Muscle of leg (tissue), 11 donors: ENCODE measurements around the gene KRTCAP3. TPM values are rescaled to one million over a fixed set of nuclear protein-coding genes. Genes with fewer than 3 reads are reported as not detected.

Source experiments
- DNase-seq: peaks from one replicate; pipeline ENCODE4 v3.0.0; 2013
- H3K27ac ChIP-seq: one replicate; pipeline ENCODE4 v1.5.1; 2013; ENCODE audit warnings: mild to moderate bottlenecking, low read length, control low read depth
- H3K27me3 ChIP-seq: one replicate; pipeline ENCODE4 v1.6.1; 2013; ENCODE audit warnings: low read length; ENCODE audit not compliant: control insufficient read depth, insufficient read depth
- H3K36me3 ChIP-seq: one replicate; pipeline ENCODE4 v1.6.1; 2013; ENCODE audit warnings: low read length; ENCODE audit not compliant: control insufficient read depth, insufficient read depth
- H3K4me1 ChIP-seq: one replicate; pipeline ENCODE4 v1.6.1; 2013; ENCODE audit warnings: low read length; ENCODE audit not compliant: control insufficient read depth, insufficient read depth
- H3K4me3 ChIP-seq: one replicate; pipeline ENCODE4 v1.5.1; 2013; ENCODE audit warnings: low read length, control low read depth
- H3K9me3 ChIP-seq: replicated peaks from 2 replicates; pipeline ENCODE4 v1.6.1; 2013; ENCODE audit warnings: low read depth, low read length; ENCODE audit not compliant: control insufficient read depth
- WGBS: methylation state at CpG from one replicate; pipeline ENCODE4 v1.1.5; 2013; ENCODE audit warnings: missing lambda C conversion rate; ENCODE audit not compliant: insufficient coverage; 5-methylcytosine and 5-hydroxymethylcytosine counted together
- polyA plus RNA-seq, 8 donors: library from polyadenylated mRNA; unstranded; fragments of 120-200 nt; gene quantifications; one replicate each; pipeline versions ENCODE4 v1.2.1 to v1.2.3, GENCODE V29; 2013; ENCODE audit warnings: inconsistent platforms in 1 of 8, low replicate concordance in 1 of 8; ENCODE audit not compliant: insufficient read length in 8 of 8, insufficient read depth in 1 of 8
- total RNA-seq: library from RNA; stranded (reverse); fragments of 120-200 nt; gene quantifications from one replicate; pipeline ENCODE4 v1.2.4, GENCODE V29; 2013

The KRTCAP3 gene
- total and polyA plus RNA-seq, 9 donors = 0.53 to 4.3 (median 1.9) TPM

- WGBS = 55% methylated on average over 7 of the region's 10 CpGs
- no peak overlapping the region for H3K27ac ChIP-seq
- no peak overlapping the region for H3K4me3 ChIP-seq
- H3K4me1 ChIP-seq = peaks cover 11% of the 10 kb centered on the region
- no peak for DNase-seq
- H3K36me3 ChIP-seq = peaks cover 66% of the 10 kb centered on the region
- H3K27me3 ChIP-seq = no peaks in the 10 kb centered on the region
- H3K9me3 ChIP-seq = no peaks in the 10 kb centered on the region
Measured at GRCh38 chr2:27441226-27441926, 805 bp upstream of the KRTCAP3 start.

GRCh38 chr2:27442920-27443282 is 720 bp downstream of the KRTCAP3 start:
- H3K9me3 ChIP-seq = no peaks in the 10 kb centered on the region
- peaks cover 11% of the 10 kb centered on the region for H3K4me1 ChIP-seq
- WGBS = 64% methylated on average over 6 of the region's 6 CpGs
- peaks cover 63% of the 10 kb centered on the region for H3K36me3 ChIP-seq
- H3K27ac ChIP-seq = no peak overlapping the region
- H3K4me3 ChIP-seq = no peak overlapping the region
- no peaks in the 10 kb centered on the region for H3K27me3 ChIP-seq
- peak; percentile 19 for DNase-seq

- no peak for DNase-seq
- H3K27me3 ChIP-seq = no peaks in the 10 kb centered on the region
- no peak overlapping the region for H3K27ac ChIP-seq
- peaks cover 62% of the 10 kb centered on the region for H3K36me3 ChIP-seq
- 94% methylated on average over 7 of the region's 8 CpGs for WGBS
- H3K4me1 ChIP-seq = peaks cover 11% of the 10 kb centered on the region
- no peak overlapping the region for H3K4me3 ChIP-seq
- no peaks in the 10 kb centered on the region for H3K9me3 ChIP-seq
Measured at GRCh38 chr2:27445155-27445554, 3.0 kb downstream of the KRTCAP3 start.

- Histone ChIP-seq H3K27me3 (no peaks in the 10 kb centered on the region), H3K27ac (no peak overlapping the region), H3K36me3 (peaks cover 59% of the 10 kb centered on the region), H3K9me3 (no peaks in the 10 kb centered on the region), H3K4me1 (peaks cover 11% of the 10 kb centered on the region), H3K4me3 (no peak overlapping the region)
- no peak for DNase-seq
- WGBS = 100% methylated on average over 1 of the region's 8 CpGs
Measured at GRCh38 chr2:27445615-27446014, 3.4 kb downstream of the KRTCAP3 start.

- Histone ChIP-seq H3K36me3 (peaks cover 55% of the 10 kb centered on the region), H3K27me3 (no peaks in the 10 kb centered on the region), H3K27ac (no peak overlapping the region), H3K4me1 (peaks cover 11% of the 10 kb centered on the region), H3K9me3 (no peaks in the 10 kb centered on the region), H3K4me3 (no peak overlapping the region)
- DNase-seq = no peak
- WGBS = 100% methylated on average over 1 of the region's 3 CpGs
Measured at GRCh38 chr2:27446057-27446456, 3.9 kb downstream of the KRTCAP3 start.

- Histone ChIP-seq H3K4me3 (no peak overlapping the region), H3K27ac (no peak overlapping the region), H3K27me3 (no peaks in the 10 kb centered on the region), H3K9me3 (no peaks in the 10 kb centered on the region), H3K36me3 (peaks cover 58% of the 10 kb centered on the region), H3K4me1 (no peaks in the 10 kb centered on the region)
- WGBS = 63% methylated on average over 2 of the region's 3 CpGs
- no peak for DNase-seq
Measured at GRCh38 chr2:27448381-27448780, 6.2 kb downstream of the KRTCAP3 start.

- no peaks in the 10 kb centered on the region for H3K27me3 ChIP-seq
- no peak overlapping the region for H3K27ac ChIP-seq
- no CpG with 5 or more reads among the region's 1 CpG for WGBS
- H3K9me3 ChIP-seq = no peaks in the 10 kb centered on the region
- DNase-seq = no peak
- peaks cover 69% of the 10 kb centered on the region for H3K36me3 ChIP-seq
- H3K4me1 ChIP-seq = no peaks in the 10 kb centered on the region
- H3K4me3 ChIP-seq = no peak overlapping the region
Measured at GRCh38 chr2:27451095-27451494, 8.9 kb downstream of the KRTCAP3 start.

- Histone ChIP-seq H3K9me3 (no peaks in the 10 kb centered on the region), H3K4me3 (no peak overlapping the region), H3K27me3 (no peaks in the 10 kb centered on the region), H3K27ac (no peak overlapping the region), H3K4me1 (no peaks in the 10 kb centered on the region), H3K36me3 (peaks cover 72% of the 10 kb centered on the region)
- WGBS = 92% methylated on average over 7 of the region's 7 CpGs
- DNase-seq = no peak
Measured at GRCh38 chr2:27453968-27454367, 11.8 kb downstream of the KRTCAP3 start.

GRCh38 chr2:27461118-27461517 is 18.9 kb downstream of the KRTCAP3 start:
- Histone ChIP-seq H3K36me3 (peaks cover 54% of the 10 kb centered on the region), H3K9me3 (no peaks in the 10 kb centered on the region), H3K27me3 (no peaks in the 10 kb centered on the region), H3K4me3 (no peak overlapping the region), H3K27ac (no peak overlapping the region), H3K4me1 (no peaks in the 10 kb centered on the region)
- DNase-seq = no peak
- WGBS = 93% methylated on average over 6 of the region's 8 CpGs

GRCh38 chr2:27464443-27464842 is 22.3 kb downstream of the KRTCAP3 start:
- WGBS = 100% methylated on average over 5 of the region's 7 CpGs
- DNase-seq = no peak
- Histone ChIP-seq H3K27ac (no peak overlapping the region), H3K36me3 (peaks cover 30% of the 10 kb centered on the region), H3K4me1 (no peaks in the 10 kb centered on the region), H3K27me3 (no peaks in the 10 kb centered on the region), H3K4me3 (no peak overlapping the region), H3K9me3 (no peaks in the 10 kb centered on the region)

GRCh38 chr2:27471961-27472360 is 29.8 kb downstream of the KRTCAP3 start:
- H3K9me3 ChIP-seq = no peaks in the 10 kb centered on the region
- H3K4me3 ChIP-seq = no peak overlapping the region
- H3K27ac ChIP-seq = no peak overlapping the region
- DNase-seq = no peak
- H3K27me3 ChIP-seq = no peaks in the 10 kb centered on the region
- no peaks in the 10 kb centered on the region for H3K4me1 ChIP-seq
- WGBS = 87% methylated on average over 3 of the region's 5 CpGs
- H3K36me3 ChIP-seq = peaks cover 27% of the 10 kb centered on the region
